Measurements from ENCODE around the gene CBX8. TPM values are rescaled to one million over a fixed set of nuclear protein-coding genes. Genes with fewer than 3 reads are reported as not detected.

CBX8 gene
- total RNA-seq, 4 donors from 2014 or later, result 1.7 to 7.5 (median 2.6) TPM

DNA sequence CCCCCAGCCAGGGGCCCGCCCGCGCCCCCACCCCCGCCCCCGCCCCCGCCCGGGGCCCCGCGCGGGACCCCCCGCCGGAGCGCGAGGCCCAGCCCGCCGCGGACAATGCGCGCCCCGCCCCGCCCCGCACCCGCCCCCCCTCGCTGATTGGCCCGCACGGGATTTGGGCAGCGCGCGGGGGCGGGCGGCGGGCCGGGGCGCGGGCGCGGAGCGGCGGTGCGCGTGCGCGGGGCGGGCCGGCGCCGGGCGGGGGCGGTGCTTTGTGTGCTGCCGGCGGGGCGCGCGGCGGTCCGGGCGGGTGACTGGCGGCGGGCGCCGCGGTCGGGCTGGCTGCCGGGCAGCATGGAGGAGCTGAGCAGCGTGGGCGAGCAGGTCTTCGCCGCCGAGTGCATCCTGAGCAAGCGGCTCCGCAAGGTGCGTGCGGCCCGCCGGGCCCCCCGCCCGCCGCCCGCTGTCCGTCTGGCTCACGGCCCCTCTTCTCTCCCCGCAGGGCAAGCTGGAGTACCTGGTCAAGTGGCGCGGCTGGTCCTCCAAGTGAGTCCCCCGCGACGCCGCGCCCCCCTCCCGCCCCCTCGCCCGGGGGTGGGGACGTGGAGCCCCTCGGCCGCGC lies 18.9 kb downstream of the CBX8 start, which contains the start of gene CBX2:
Gene CBX2 (plus strand): TSS at position 255 of the 610 bp plus-strand sequence. CDS start 88 bp downstream, at position 343.
- no peak for DNase-seq (ENCODE audit: extremely low spot score)
- Histone ChIP-seq H3K27me3 (peaks cover 0 to 96% (median 31%) of the 10 kb centered on the region in 4 donors), H3K9me3 (no peaks in the 10 kb centered on the region), H3K27ac (replicated peaks in 1 of 4) (peak within 1 kb of the TSS; percentile 27 to 60 (median 50)), H3K4me3 (peak within 1 kb of the TSS; percentile 56 to 66 (median 64)), H3K36me3 (no peaks in the 10 kb centered on the region), H3K4me1 (peaks cover 16 to 24% (median 21%) of the 10 kb centered on the region in 4 donors)
- no CpG with 5 or more reads among the region's 96 CpGs for WGBS
- intact Hi-C loops (cut with DNase I), result no loop called here
- TF ChIP-seq EP300 (IDR thresholded peaks at IDR 0.05), result no peak
- TF ChIP-seq POLR2A (IDR thresholded peaks at IDR 0.05; ENCODE audit: low read depth), result no peak
- TF ChIP-seq, protein P1, sequence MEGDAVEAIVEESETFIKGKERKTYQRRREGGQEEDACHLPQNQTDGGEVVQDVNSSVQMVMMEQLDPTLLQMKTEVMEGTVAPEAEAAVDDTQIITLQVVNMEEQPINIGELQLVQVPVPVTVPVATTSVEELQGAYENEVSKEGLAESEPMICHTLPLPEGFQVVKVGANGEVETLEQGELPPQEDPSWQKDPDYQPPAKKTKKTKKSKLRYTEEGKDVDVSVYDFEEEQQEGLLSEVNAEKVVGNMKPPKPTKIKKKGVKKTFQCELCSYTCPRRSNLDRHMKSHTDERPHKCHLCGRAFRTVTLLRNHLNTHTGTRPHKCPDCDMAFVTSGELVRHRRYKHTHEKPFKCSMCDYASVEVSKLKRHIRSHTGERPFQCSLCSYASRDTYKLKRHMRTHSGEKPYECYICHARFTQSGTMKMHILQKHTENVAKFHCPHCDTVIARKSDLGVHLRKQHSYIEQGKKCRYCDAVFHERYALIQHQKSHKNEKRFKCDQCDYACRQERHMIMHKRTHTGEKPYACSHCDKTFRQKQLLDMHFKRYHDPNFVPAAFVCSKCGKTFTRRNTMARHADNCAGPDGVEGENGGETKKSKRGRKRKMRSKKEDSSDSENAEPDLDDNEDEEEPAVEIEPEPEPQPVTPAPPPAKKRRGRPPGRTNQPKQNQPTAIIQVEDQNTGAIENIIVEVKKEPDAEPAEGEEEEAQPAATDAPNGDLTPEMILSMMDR (IDR thresholded peaks at IDR 0.05), result no peak
- TF ChIP-seq POLR2AphosphoS5 (IDR thresholded peaks at IDR 0.05), result peak in 1 of 2 donors; percentile 17

DNA sequence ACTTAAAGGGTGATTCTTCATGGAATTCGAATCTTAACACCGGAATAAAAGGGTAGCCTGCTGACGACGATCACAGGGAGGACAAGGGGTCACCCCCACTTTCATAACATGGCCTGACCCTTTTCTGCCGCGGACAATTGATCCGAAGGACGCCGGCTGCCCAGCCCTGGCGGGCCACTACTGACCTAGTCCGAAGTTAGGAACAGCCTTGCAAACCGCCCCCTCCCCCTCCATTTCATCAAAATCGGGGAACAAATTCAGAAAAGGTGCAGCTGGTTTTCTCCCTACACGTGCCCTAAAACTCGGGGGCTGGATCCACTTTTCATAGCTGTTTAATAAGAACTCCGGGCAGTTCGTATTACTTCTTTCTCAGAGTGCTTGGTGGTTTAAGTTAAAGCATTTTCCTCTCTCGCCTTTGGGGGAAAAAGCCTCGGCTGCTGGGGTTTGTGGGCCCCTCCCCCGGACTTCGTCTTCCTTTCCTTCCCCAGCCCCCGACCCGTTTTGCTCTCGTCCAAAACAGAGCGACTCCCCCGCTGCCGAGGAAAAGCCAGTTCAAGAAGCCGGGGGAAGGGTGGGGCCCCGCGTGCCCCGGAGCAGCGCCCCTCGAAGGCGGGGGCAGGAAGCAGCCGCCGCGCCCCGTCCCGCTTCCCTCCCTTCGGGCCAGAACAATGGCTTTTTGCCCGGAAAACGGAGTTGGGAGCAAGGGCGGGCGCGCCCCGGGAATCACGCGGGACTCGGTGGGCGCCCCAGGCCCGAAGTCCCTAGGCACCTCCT lies 19.6 kb downstream of the CBX8 start:
- Histone ChIP-seq H3K4me1 (peaks cover 16 to 24% (median 21%) of the 10 kb centered on the region in 4 donors), H3K36me3 (no peaks in the 10 kb centered on the region), H3K4me3 (peak overlapping the region; percentile 55 to 64 (median 58)), H3K27me3 (peaks cover 0 to 95% (median 31%) of the 10 kb centered on the region in 4 donors), H3K27ac (replicated peaks in 1 of 4) (peak overlapping the region; percentile 27 to 60 (median 50)), H3K9me3 (no peaks in the 10 kb centered on the region)
- intact Hi-C loops (cut with DNase I), result no loop called here
- peak; percentile 15 to 17 for TF ChIP-seq POLR2AphosphoS5 (IDR thresholded peaks at IDR 0.05)
- TF ChIP-seq, protein P1 (IDR thresholded peaks at IDR 0.05), result peak in 2 of 3 experiments; percentile 13 to 28
- no peak for TF ChIP-seq EP300 (IDR thresholded peaks at IDR 0.05)
- TF ChIP-seq POLR2A (IDR thresholded peaks at IDR 0.05; ENCODE audit: low read depth), result no peak
- WGBS, result 14% methylated on average over 25 of the region's 51 CpGs
- no peak for DNase-seq (ENCODE audit: extremely low spot score)

DNA sequence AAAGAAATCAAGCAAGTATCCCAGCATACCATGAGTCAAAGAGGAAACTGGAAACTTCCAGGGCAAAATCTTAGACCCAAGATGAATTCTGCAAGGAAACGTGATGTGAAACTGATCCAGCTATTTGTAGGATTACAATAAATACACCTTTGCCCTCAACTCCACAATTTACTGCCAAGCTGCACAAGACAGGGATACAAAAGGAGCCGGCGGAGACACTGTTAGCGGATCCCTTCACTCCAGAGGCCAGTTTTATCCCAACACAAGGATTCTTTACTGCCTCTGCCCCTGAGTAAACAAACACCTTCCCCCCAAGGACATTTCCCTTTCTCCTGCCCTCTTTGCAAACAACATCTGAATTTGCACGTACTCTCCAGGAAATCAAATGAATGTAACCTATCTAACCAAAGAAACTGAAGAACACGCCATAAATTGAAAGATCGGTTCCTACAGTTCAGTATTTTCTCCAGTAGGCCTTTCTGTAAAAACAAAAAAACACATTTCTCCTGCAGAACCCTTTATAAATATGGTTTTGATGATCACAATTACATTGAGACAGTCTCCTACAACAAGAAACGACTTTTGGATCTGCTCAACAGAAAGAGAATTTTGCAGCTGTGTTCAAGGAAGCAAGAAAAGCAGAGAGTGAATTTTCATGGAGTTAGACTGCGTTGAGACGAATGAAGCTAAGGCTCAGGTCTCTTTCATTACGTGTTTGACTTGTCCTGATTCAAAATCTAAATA lies 20.3 kb downstream of the CBX8 start:
- DNase-seq (ENCODE audit: extremely low spot score), result no peak

GRCh38 chr17:79775632-79776031 lies 21.2 kb downstream of the CBX8 start:
- H3K27me3 ChIP-seq, result peaks cover 0 to 93% (median 31%) of the 10 kb centered on the region in 4 donors
- no peak for DNase-seq (ENCODE audit: extremely low spot score)

More for the DNA sequence above, 20.3 kb downstream of the CBX8 start:
- Histone ChIP-seq H3K4me1 (peaks cover 16 to 24% (median 21%) of the 10 kb centered on the region in 4 donors), H3K27ac (replicated peaks in 1 of 4) (peak overlapping the region in 3 of 4 donors; percentile 40 to 60 (median 59)), H3K36me3 (no peaks in the 10 kb centered on the region), H3K4me3 (peak overlapping the region in 2 of 4 donors; percentile 55 to 58), H3K27me3 (peaks cover 0 to 95% (median 31%) of the 10 kb centered on the region in 4 donors), H3K9me3 (no peaks in the 10 kb centered on the region)
- intact Hi-C loops (cut with DNase I), result no loop called here
- TF ChIP-seq EP300 (IDR thresholded peaks at IDR 0.05), result no peak
- no peak for TF ChIP-seq POLR2A (IDR thresholded peaks at IDR 0.05; ENCODE audit: low read depth)
- TF ChIP-seq, protein P1 (IDR thresholded peaks at IDR 0.05), result no peak
- TF ChIP-seq POLR2AphosphoS5 (IDR thresholded peaks at IDR 0.05), result no peak
- WGBS, result 68% methylated on average over 11 of the region's 11 CpGs

More at GRCh38 chr17:79775632-79776031, 21.2 kb downstream of the CBX8 start:
- Histone ChIP-seq H3K27ac (replicated peaks in 1 of 4) (no peak overlapping the region), H3K4me1 (peaks cover 16 to 24% (median 21%) of the 10 kb centered on the region in 4 donors), H3K4me3 (no peak overlapping the region), H3K9me3 (no peaks in the 10 kb centered on the region), H3K36me3 (no peaks in the 10 kb centered on the region)
- intact Hi-C loops (cut with DNase I), result no loop called here
- TF ChIP-seq, protein P1 (IDR thresholded peaks at IDR 0.05), result no peak
- TF ChIP-seq POLR2AphosphoS5 (IDR thresholded peaks at IDR 0.05) (no peak), POLR2A (IDR thresholded peaks at IDR 0.05; ENCODE audit: low read depth) (no peak), EP300 (IDR thresholded peaks at IDR 0.05) (no peak)
- 77% methylated on average over 6 of the region's 6 CpGs for WGBS
